Endometrial microvascular endothelial cells (primary cell): ENCODE measurements around the gene RPTN. TPM values are rescaled to one million over a fixed set of nuclear protein-coding genes. Genes with fewer than 3 reads are reported as not detected.
"Not testable (repeated sequence)": the region's sequence is repeated elsewhere in the genome, so short reads cannot be mapped to it uniquely, and the experiment has no call there.

Experiments
- in situ Hi-C: cut with HindIII; loops from 2 replicates; pipeline ENCODE4 v1.10.0; 2017; ENCODE audit warnings: low sequenced_read_pairs, low pct_unique_long_range_greater_than_20kb; ENCODE audit errors: inconsistent ontology term
- total RNA-seq: library from RNA; depleted of rRNA; stranded (reverse); fragments of >200 nt; gene quantifications from one replicate; pipeline ENCODE4 v1.2.3, GENCODE V29; 2015; ENCODE audit errors: inconsistent ontology term

The RPTN gene
- total RNA-seq, 1 donor from 2014 or later, result not detected

DNA sequence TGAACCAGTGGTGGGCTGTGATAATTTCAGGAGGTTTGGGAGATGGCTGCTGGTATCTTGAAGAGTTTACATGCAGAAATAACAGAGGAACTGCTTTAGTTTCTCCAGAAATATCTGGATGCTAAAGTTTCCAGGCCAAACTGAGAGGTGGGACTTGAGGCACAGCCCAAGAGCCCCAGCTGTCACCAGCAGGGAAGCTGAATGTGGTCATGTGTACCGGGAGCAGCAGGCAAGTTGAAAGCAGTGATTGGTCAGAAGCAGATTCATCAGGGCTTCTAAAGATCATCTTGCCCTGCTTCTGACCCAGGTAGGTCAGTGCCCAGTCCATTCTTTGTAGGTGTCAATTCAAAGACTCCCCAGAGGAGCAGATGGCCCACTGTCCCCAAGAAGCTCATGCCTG, 7.9 kb upstream of the RPTN start:
- in situ Hi-C loops, result no loop called here

DNA sequence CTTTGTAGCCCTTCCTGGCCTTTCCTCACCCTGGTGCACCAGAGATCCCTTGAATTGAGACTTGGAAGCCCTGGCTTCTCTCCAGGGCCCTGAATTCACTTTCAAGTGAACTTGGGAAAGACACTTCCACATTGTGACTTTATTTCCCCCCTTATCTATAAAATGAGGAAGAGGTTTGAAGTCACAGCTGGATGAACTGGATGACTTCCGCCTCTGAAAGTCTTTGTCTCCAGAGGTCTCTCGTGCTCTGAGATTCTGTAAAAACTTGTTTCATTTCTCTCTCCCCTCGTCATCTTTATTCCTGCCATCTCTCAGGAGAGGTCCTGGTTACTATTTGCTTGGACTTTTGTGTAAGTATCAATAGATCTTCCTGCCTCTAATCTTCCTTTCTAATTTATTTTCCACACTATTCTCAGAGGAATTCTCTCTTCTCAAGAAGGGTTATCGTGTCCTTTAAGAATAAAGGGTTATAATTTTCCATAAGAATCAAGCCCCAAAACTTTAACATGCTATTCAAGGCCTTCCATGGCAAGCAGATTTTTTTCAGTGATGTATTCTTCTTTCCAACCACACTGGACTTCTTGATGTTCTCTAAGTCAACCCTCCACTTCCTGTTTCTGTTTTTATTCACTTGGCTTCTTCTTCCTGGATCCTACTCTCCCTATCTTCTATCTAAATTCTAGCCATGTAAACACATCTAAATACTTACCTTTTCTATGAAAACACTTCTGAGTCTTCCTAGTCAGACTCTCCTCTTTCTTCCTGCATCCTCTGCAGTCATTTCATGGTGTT, 6.5 kb upstream of the RPTN start:
- in situ Hi-C loops, result no loop called here

DNA sequence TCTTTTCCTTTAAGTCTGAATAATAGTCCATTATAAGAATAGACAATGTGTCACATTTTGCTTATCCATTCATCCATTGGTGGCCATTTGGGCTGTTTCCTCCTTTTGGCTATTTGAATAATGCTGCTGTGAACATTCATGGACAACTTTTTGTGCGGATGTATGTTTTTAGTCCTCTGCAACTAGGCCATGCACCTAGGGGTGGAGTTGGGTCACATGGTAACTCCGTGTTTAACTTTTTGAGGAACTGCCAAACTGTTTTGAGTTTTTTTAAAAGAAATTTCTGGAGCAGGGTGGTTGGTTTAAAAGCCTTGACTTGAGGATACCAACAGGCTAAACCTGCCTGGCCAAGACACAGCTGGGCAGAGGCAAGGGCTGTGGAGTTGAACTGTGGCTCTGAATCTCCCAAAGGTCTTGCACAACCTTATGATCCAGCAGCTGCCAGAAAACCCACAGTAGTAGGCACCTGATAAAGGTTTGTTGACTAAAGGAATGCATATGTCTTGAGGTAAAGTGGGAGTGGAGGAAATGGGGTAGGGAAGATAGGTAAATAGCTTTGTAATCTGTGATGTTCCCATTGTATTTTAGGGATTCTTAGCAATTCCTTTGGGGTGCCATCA, 5.6 kb upstream of the RPTN start:
- in situ Hi-C loops, result no loop called here

DNA sequence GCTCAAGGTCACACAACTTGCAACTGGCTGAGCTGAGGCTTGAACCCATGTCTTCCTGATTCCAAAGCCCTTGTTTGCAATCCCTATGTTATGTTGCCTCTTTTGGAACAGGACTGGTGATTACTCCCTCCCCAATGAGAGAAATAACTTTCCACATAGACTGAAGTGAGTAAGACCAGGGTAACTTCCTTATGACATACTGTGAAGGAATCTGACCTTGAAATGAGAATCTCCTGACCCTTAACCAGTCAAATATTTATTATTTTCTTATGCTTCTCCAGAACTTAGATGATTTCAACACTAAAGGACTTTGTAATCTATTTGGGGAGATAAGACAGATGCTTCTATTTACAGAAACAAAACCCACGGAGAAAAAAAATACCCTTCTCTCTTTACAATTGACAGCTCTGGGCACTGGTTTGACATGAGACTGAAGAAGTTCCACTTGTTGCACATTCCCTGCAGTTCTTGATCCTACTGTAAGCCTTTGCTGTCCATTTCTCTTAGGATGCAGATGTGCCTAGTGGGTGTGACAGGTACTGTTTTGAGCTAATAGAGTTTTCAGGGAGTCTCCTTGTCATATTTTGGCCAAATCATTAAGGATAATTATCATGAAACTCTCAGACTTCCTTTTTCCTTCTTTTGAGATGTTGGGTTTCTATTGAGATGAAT, 3.9 kb upstream of the RPTN start:
- in situ Hi-C loops, result no loop called here

DNA sequence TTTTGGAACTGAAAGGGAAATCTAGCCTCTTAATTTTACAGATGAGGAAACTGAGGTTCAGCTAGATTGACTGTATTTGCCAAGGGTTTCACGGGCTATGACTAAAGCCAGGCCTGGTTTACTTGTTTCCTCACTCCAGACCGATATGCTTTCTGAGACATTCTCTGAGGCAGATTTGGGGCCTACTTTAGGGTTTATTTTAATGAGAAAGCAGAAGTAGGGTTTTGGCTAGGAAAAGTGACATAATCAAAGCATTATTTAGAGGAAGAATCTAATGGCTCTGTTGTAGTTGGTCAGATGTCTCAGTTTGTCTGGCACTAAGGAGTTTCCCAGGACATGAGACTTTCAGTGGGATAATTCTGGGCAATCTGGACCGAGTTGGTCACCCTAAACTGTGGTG, 1.5 kb upstream of the RPTN start:
- in situ Hi-C loops, result no loop called here

DNA sequence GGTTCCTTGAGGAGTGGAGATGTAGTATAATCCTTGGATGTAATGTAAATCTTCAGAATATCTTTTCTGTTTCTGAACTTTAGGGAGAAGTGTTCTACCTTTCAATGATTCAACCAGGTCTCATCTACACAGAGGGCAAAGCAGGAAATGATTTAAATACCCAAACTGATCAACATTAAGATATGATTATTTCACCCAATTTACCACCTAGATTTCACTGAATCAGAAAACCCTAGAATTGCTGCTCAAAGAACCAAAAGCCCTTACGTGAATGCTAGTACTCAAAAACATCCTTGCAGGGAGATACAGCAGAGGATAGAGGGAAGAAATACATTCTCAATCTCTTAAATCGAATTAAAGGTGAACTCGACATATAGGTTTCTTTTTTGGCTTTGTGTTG, 5.0 kb downstream of the RPTN start:
- in situ Hi-C loops, result no loop called here

DNA sequence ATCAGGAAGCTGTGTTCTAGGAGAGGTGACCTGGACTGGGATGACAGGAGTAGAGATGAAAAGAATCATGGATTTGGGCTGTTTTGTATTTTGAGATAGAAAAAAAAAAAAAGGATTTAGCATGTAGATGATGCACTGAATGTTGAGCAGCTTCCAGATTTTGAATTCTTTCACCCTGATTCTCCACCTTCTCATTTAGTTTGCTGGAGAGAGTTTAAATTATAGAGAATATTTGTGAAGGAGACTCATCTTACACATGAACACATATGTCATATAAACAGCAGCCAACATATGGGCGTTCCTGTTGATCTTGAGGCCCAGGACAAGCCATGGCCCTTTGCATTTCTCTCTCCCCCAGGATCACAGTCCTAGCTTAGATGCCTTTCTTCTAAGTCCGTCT, 7.4 kb downstream of the RPTN start:
- in situ Hi-C loops, result no loop called here

DNA sequence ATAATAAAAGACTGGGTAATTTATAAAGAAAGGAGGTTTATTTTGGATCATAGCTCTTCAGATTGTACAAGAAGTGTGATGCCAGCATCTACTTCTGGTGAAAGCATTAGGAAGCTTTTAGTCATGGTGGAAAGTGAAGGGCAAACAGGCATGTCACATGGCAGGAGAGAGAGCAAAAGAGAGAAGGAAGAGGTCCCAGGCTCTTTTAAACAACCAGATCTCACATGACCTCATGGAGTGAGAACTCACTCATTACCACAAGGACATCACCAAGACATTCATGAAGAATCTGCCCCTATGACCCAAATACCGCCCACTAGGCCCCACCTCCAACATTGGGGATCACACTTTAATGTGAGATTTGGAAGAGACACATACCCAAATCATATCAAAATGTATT, 10.0 kb downstream of the RPTN start:
- in situ Hi-C loops, result no loop called here

DNA sequence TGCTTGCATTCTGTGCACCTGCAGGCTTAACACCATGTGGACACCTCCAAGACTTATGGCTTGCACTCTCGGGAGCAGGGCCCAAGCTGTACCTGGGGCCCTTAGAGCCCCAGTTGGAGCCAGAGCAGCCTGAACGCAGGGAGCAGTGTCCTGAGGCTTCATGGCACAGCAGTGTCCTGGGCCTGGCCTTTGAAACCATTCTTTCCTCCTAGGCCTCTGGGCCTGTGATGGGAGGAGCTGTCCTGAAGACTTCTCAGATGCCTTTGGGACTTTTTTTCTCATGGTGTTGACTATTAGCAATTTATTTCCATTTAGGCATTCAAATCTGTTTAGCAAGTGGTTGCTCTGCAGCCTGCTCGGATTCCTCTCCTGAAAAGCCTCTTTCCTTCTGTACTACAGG, 11.0 kb downstream of the RPTN start:
- in situ Hi-C loops, result no loop called here

DNA sequence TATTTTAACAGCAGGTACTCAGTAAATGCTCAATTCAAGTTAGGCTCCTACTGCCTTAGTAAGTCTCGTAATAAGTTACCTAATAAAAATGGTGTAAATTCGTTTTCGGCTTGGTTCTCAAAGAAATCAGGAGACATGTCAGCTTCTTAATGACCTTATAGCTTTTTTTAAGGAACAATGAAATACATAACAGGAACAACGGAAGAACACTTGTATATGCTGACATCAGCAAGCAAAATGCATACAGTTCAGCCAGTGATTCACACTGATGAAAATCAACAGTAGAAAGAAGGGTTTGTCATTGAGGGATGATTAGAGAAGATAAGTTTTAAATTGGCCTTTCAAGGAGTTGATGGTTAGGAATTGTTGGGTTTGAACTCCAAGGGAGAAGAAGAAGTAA, 13.3 kb downstream of the RPTN start:
- in situ Hi-C loops, result no loop called here

DNA sequence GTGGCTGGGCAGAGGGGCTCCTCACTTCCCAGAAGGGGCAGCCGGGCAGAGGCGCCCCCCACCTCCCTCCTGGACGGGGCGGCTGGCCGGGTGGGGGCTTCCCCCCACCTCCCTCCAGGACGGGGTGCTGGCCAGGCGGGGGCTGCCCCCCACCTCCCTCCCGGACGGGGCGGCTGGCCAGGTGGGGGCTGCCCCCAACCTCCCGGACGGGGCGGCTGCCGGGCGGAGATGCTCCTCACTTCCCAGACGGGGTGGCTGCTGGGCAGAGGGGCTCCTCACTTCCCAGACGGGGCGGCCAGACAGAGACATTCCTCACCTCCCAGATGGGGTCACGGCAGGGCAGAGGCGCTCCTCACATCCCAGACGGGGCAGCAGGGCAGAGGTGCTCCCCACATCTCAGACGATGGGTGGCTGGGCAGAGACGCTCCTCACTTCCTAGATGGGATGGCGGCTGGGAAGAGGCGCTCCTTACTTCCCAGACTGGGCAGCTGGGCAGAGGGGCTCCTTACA, 14.3 kb downstream of the RPTN start:
- in situ Hi-C loops, result not testable (repeated sequence)

DNA sequence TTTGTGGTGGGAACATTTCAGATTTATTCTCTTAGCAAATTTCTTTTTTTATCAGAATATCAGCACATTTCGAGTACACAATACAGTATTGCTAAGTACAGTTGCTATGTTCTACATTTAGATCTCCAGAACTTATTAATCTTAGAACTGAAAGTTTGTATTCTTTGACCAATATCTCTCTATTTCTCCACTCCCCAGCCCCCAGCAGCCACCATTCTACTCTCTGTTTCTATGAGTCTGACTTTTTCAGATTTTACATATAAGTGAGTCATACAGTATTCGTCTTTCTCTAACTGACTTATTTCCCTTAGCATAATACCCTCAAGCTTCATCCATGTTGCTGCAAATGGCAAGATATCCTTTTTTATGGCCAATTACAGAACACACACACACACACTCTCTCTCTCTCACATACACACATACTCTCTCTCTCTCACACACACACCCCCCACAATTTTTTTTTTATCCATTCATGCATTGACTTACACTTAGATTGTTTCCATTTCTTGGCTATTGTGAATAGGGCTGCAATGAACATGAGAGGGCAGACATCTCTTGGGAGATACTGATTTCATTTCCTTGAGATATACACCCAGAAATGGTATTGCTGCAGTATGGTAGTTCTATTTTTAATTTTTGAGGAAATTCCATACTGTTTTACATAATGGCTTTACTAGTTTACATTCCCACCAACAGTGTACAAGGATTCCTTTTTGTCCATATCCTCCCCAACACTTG, 15.7 kb downstream of the RPTN start:
- in situ Hi-C loops, result no loop called here

DNA sequence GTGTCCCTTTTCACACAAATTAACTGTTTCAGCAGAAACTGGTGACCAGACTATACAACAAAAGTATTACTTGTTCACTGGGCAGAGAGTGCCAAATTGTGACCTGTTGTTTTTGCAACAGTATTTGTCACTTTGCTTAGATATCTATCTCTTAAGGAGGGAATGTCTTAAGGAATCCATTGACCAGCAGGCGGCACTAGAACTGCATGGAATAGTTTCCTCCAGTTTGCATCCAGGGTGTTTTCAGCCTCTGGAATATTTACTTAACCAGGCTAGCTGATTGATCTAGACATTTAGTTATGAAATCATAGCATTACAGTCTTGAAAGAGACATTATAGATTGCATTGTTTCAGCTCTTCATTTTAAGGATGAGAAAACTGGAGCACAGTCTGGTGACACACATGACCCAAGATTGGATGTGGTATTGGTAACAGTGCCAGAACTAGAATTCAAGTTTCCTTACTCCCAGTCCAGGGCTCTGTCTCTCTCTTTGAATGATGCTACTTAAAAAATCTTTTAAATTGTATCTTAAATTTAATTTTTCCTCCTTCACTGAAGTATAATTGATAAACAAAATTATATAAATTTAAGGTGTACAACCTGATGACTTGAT, 16.9 kb downstream of the RPTN start:
- in situ Hi-C loops, result no loop called here

DNA sequence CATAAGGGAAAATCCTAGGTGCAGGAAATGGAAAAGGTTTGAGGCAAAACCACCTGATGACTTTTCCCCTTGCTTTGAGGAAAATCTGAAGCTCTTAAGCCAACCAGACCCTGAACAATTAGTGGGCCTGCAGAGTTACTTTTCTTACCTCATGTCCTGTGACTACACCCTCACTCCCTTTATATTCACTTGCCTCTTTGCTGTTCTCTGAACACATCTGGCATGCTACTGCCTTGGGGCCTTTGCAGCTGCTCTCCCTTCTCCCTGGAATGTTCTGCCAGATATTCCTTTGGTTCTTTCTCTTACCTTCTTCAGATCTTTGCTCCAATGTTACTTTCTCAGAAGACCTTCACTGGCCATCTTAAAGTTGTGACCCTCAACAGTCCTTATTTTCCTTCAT, 21.8 kb downstream of the RPTN start:
- in situ Hi-C loops, result no loop called here

DNA sequence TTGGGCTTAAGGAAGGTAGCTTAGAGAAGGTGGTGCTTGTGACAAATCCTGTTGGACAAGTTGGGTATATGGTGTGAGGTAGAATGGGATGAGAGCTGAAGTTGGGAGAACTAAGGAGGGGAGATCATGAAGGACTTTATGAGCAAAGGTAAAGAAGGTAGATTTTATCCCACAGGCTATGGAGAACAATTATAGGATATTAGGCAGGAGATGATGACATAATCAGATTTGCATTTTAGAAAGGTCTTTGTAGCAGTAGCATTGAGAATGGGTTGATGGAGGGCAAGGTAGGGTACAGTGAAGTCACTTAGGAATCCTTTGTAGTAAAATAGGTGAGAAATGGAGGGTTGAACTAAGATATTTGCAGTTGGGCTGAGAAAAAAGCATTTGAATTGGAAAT, 28.8 kb downstream of the RPTN start:
- in situ Hi-C loops, result no loop called here

DNA sequence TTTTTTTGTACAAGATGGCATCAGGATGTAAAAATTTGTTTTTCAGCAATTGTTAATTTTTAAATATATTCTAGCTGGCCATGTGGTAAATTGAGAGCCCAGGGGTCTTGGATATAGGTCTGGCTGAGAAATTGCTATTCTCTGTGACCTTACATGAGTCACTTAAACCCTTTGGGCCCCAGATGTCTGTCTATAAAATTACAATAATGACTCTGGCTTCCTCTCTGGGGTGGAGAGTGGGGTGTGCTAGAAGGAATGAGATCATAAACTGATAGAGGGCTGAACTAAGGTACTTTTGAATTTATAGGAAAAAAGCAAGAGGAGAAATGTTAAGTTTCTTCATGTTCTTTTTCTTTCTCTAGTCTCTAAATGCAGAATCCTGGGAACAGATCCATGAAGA, 31.4 kb downstream of the RPTN start:
- in situ Hi-C loops, result no loop called here

DNA sequence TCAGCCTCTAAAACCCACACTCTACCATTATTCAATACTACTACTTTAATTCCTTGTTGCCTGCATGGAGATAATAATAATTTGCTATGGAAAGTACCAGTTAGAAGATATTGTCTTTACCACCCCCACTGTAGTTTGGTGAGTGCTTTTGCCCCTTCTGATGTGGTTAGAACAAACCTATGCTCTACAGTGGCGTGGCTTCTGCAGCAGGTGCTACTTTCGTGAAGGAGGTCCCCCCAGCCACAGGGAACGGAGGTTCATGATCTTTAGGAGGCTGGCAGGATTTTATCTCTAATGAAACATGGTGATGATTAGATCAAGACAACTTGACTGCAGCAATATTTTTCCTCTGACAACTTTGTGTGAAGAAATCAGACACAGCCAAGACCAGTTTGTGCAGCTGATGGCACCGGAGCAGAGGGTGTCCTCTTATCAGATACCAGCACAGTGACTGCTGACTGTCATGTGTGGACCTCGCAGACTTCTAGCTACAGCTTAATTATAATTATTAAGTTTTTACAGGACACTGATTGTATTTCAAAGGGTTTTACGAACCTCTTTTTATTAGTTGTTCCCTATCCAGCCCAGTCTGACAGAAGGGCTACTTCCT, 33.1 kb downstream of the RPTN start:
- in situ Hi-C loops, result no loop called here

DNA sequence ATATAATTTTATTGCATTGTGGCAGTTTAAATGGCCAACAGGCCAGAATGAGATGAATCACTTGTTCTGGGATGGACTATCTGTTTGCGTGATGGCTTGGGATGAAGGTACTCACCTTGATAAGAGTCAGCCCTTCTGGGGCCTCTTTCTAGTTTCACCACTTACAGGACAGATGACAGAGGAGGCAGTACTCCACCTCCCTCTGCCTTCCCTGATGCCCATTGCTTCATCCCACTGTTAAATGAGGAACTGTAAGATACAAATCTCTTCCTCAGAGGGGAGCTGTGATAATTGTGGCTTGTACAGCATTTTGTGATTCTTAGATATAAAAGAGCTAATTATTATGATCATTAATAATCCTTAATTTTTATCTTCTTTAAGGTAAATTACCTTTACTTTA, 40.1 kb downstream of the RPTN start:
- in situ Hi-C loops, result no loop called here

DNA sequence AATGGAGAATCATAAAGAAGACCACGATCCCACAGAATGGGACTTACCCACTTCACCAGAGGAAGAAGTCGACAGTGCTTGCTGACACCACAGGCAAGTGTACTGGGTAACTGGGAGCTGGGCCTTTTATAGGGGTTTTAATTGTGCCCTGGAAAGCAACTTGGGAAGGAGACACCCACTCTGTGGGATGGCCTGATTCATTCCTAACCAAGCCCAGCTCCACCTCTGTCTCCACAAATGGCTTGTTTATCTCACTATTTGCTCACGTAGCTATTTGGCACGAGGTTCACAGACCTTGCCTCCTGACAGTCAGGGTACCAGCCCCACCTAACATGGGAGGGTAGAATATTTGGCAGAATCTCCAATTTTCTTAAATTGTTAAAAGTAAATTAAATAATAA, 43.7 kb downstream of the RPTN start, which contains the start of gene TCHH:
TSS of gene TCHH (minus strand) at position 101 of the 400 bp plus-strand sequence. CDS start 1,364 bp downstream, outside the sequence.
- in situ Hi-C loops, result no loop called here
